K562 (cell line): Measurements from ENCODE around the gene HADHA. TPM values are rescaled to one million over a fixed set of nuclear protein-coding genes. Genes with fewer than 3 reads are reported as not detected.

Experiments
- BACH1 ChIP-seq: fragments of 200-800 bp; sonication (Bioruptor generic); IDR thresholded peaks from 2 replicates; pipeline ENCODE4 v1.6.1; 2016; ENCODE audit warnings: missing genetic modification characterization, missing compliant biosample characterization
- CAMTA2 ChIP-seq: fragments of 250-450 bp; sonication (Bioruptor Pico); conservative IDR thresholded peaks from 2 replicates; pipeline ENCODE4 v1.5.1; 2022
- CBX1 ChIP-seq: sonication (generic); IDR thresholded peaks from 2 replicates; pipeline ENCODE4 v1.6.1; 2016; ENCODE audit warnings: antibody characterized with exemption, low read depth, mild to moderate bottlenecking
- CEBPG ChIP-seq, 3 experiments: fragments of 200-800 bp in 1 of 3; sonication (Bioruptor generic) in 1 of 3; sonication (generic) in 1 of 3; formaldehyde crosslinking in 1 of 3; IDR thresholded peaks in 2 of 3; conservative IDR thresholded peaks in 1 of 3; 2 replicates each; pipeline versions ENCODE4 v1.6.1 to v1.8.0; 2016 to 2022; ENCODE audit warnings: missing compliant biosample characterization in 2 of 3, missing genetic modification characterization in 2 of 3, mild to moderate bottlenecking in 1 of 3, missing genetic modification reagents in 1 of 3
- FOXK2 ChIP-seq, 2 experiments: fragments of 450-650 bp; IDR thresholded peaks in 1 of 2; conservative IDR thresholded peaks in 1 of 2; 2 replicates each; pipeline ENCODE4 v1.6.1; 2016; ENCODE audit warnings: low read depth in 2 of 2, mild to moderate bottlenecking in 1 of 2
- LARP7 ChIP-seq: fragments of 450-650 bp; IDR thresholded peaks from 2 replicates; pipeline ENCODE4 v1.6.1; 2016
- NFE2 ChIP-seq: IDR thresholded peaks from 2 replicates; pipeline ENCODE4 v1.6.1; 2014; ENCODE audit warnings: antibody characterized with exemption, low read depth
- POU5F1 ChIP-seq: fragments of 150-350 bp; IDR thresholded peaks from 2 replicates; pipeline ENCODE4 v1.6.1; 2014; ENCODE audit warnings: borderline replicate concordance, low read length, low read depth, mild to moderate bottlenecking; ENCODE audit not compliant: partially characterized antibody
- THAP12 ChIP-seq: fragments of 250-450 bp; sonication (Bioruptor Pico); IDR thresholded peaks from 2 replicates; pipeline ENCODE4 v1.9.0; 2021; ENCODE audit warnings: mild to moderate bottlenecking, inconsistent platforms
- TOE1 ChIP-seq, 2 experiments: fragments of 450-650 bp in 1 of 2; sonication (generic) in 1 of 2; formaldehyde crosslinking in 1 of 2; IDR thresholded peaks; 2 replicates each; pipeline versions ENCODE4 v1.7.1 to v1.8.0; 2016 to 2022; ENCODE audit warnings: borderline replicate concordance in 2 of 2, mild to moderate bottlenecking in 2 of 2, antibody characterized with exemption in 1 of 2, inconsistent platforms in 1 of 2, low read depth in 1 of 2, missing genetic modification reagents in 1 of 2, moderate library complexity in 1 of 2
- USF2 ChIP-seq: sonication (generic); formaldehyde crosslinking; IDR thresholded peaks from 2 replicates; pipeline ENCODE4 v1.5.0; 2020; ENCODE audit warnings: missing genetic modification reagents
- XRCC4 ChIP-seq: IDR thresholded peaks from one replicate; pipeline ENCODE4 v1.6.1; 2011; ENCODE audit not compliant: insufficient read depth, insufficient read length; ENCODE audit errors: extremely low read depth
- ZBTB2 ChIP-seq: fragments of 450-650 bp; IDR thresholded peaks from 2 replicates; pipeline ENCODE4 v1.6.1; 2016; ENCODE audit warnings: antibody characterized with exemption
- ZBTB9 ChIP-seq: fragments of 450-650 bp; formaldehyde crosslinking; IDR thresholded peaks from 2 replicates; pipeline ENCODE4 v1.4.0; 2020; ENCODE audit warnings: mild to moderate bottlenecking, moderate library complexity
- ZNF609 ChIP-seq: sonication (generic); formaldehyde crosslinking; IDR thresholded peaks from 2 replicates; pipeline ENCODE4 v1.8.1; 2023; ENCODE audit warnings: missing genetic modification reagents, mild to moderate bottlenecking, borderline replicate concordance
- polyA plus RNA-seq, 8 experiments: library from polyadenylated mRNA; depleted of rRNA in 4 of 8; stranded (reverse) in 5 of 8; unstranded in 3 of 8; fragments of >200 nt; fragmentation: Nextera tagmentation in 2 of 8; fragmentation: Illumina TruSeq in 1 of 8; extraction: Ambion mirVana in 2 of 8; extraction: Trizol in 1 of 8; gene quantifications; 2 replicates each; pipeline versions ENCODE4 v1.2.1 to v1.2.3, GENCODE V29; 2011 to 2014; ENCODE audit warnings: inconsistent platforms in 1 of 8, missing spikeins in 1 of 8
- total RNA-seq, 7 experiments: library from RNA; depleted of rRNA in 6 of 7; stranded (reverse); fragments of >200 nt in 6 of 7; fragmentation: Illumina TruSeq in 2 of 7; extraction: Trizol in 2 of 7; gene quantifications; 2 replicates each; pipeline versions ENCODE4 v1.2.1 to v1.2.3, GENCODE V29; 2011 to 2021; ENCODE audit warnings: low replicate concordance in 1 of 7

Gene HADHA
- total and polyA plus RNA-seq, 9 of the 15 experiments (the other 6 are each of a cell fraction or from before 2014, with no cell fraction given) = 145 to 326 (median 202) TPM

- no peak for TF ChIP-seq ZNF609 (CRISPR knock-in tag)
- no peak for TF ChIP-seq CAMTA2 (CRISPR knock-in tag)
- TF ChIP-seq CBX1 = no peak
- peak; percentile 59 for TF ChIP-seq USF2 (CRISPR knock-in tag)
- no peak for TF ChIP-seq ZBTB2
- TF ChIP-seq XRCC4 = no peak
- TF ChIP-seq CEBPG (CRISPR knock-in tag; IDR thresholded peaks at IDR 0.05) = no peak
- TF ChIP-seq CEBPG (tag; conservative IDR thresholded peaks at IDR 0.05 in 1 of 2, IDR thresholded peaks at IDR 0.05 in 1 of 2) = no peak
- 0 out of 2 replicates have a peak, but pooled peaks have one; percentile 68 for TF ChIP-seq LARP7
- no peak for TF ChIP-seq ZBTB9
- no peak for TF ChIP-seq TOE1 (IDR thresholded peaks at IDR 0.05; ENCODE audit: borderline replicate concordance)
- 0 out of 2 replicates have a peak, but pooled peaks have one; percentile 4 for TF ChIP-seq TOE1 (CRISPR knock-in tag; IDR thresholded peaks at IDR 0.05; ENCODE audit: borderline replicate concordance, low read depth)
- peak in 1 of 2 experiments; percentile 23; a peak in 1 of 4 replicates for TF ChIP-seq FOXK2 (conservative IDR thresholded peaks at IDR 0.05 in 1 of 2, IDR thresholded peaks at IDR 0.05 in 1 of 2; ENCODE audit: low read depth in 2 of 2)
- TF ChIP-seq BACH1 = no peak
- TF ChIP-seq POU5F1 = no peak
- no peak for TF ChIP-seq NFE2
- no peak for TF ChIP-seq THAP12 (CRISPR knock-in tag)
Observed at GRCh38 chr2:26245231-26245732, 850 bp upstream of the HADHA start (continued).
